Naive thymus-derived CD4-positive, alpha-beta T cell (primary cell): ENCODE measurements around the gene PCMT1. TPM values are rescaled to one million over a fixed set of nuclear protein-coding genes. Genes with fewer than 3 reads are reported as not detected.
"Not testable (repeated sequence)": the region's sequence is repeated elsewhere in the genome, so short reads cannot be mapped to it uniquely, and the experiment has no call there.

Experiments used
- ATAC-seq: fragments of 150-1000 bp; cut with Tn5 transposase; 2 replicates; pipeline ENCODE4 v1.10.0; 2021; ENCODE audit warnings: mild to moderate bottlenecking, moderate library complexity
- CTCF ChIA-PET: fragments of 350-600 bp; sonication (Branson Sonifier 250); formaldehyde crosslinking; loops from one replicate; lab custom pipeline; 2021; ENCODE audit warnings: antibody characterized with exemption; lab: Charles Lee
- POLR2A ChIA-PET: fragments of 350-600 bp; sonication (Branson Sonifier 250); formaldehyde crosslinking; loops from one replicate; lab custom pipeline; 2021; ENCODE audit warnings: antibody characterized with exemption, inconsistent platforms; lab: Charles Lee
- DNase-seq, 9 donors: peaks; one replicate each; pipeline versions ENCODE4 v3.0.0 to v3.0.0-alpha.2; 2020 to 2022; ENCODE audit warnings: mixed read lengths in 1 of 9
- H3K27ac ChIP-seq: one replicate; pipeline ENCODE4 v1.7.0; 2013; ENCODE audit warnings: mild to moderate bottlenecking, low read depth, low read length, moderate library complexity
- H3K27me3 ChIP-seq, 2 donors: one replicate each; pipeline ENCODE4 v1.7.0; 2013; ENCODE audit warnings: low read length in 2 of 2, mild to moderate bottlenecking in 2 of 2, moderate library complexity in 2 of 2; ENCODE audit not compliant: control insufficient read depth in 2 of 2, insufficient read depth in 2 of 2
- H3K36me3 ChIP-seq, 3 experiments: 1 replicate in 2 of 3; 2 replicates in 1 of 3; pipeline ENCODE4 v1.7.0; 2013; ENCODE audit warnings: low read length in 3 of 3, mild to moderate bottlenecking in 3 of 3, moderate library complexity in 1 of 3; ENCODE audit not compliant: insufficient read depth in 3 of 3, control insufficient read depth in 2 of 3
- H3K4me1 ChIP-seq, 2 donors: one replicate each; pipeline ENCODE4 v1.7.0; 2013; ENCODE audit warnings: low read length in 2 of 2, mild to moderate bottlenecking in 2 of 2, moderate library complexity in 1 of 2; ENCODE audit not compliant: control insufficient read depth in 2 of 2, insufficient read depth in 2 of 2
- H3K4me3 ChIP-seq: 2 replicates; pipeline ENCODE4 v1.7.0; 2013; ENCODE audit warnings: mild to moderate bottlenecking, low read length
- H3K9me3 ChIP-seq, 3 experiments: 1 replicate in 2 of 3; 2 replicates in 1 of 3; pipeline ENCODE4 v1.7.0; 2013; ENCODE audit warnings: low read length in 3 of 3; ENCODE audit not compliant: control insufficient read depth in 2 of 3
- H3K27ac Mint-ChIP-seq, 9 donors: one replicate each; pipeline ENCODE4 v1.8.0; 2020 to 2022; ENCODE audit warnings: mixed read lengths in 9 of 9, mild to moderate bottlenecking in 8 of 9, moderate library complexity in 5 of 9, inconsistent platforms in 2 of 9
- H3K27me3 Mint-ChIP-seq, 5 donors: one replicate each; pipeline ENCODE4 v1.8.0; 2021 to 2022; ENCODE audit warnings: mixed read lengths in 5 of 5, mild to moderate bottlenecking in 1 of 5
- H3K36me3 Mint-ChIP-seq, 5 donors: one replicate each; pipeline ENCODE4 v1.8.0; 2020 to 2022; ENCODE audit warnings: mixed read lengths in 5 of 5, mild to moderate bottlenecking in 3 of 5, inconsistent platforms in 1 of 5
- H3K4me1 Mint-ChIP-seq, 7 donors: one replicate each; pipeline ENCODE4 v1.8.0; 2020 to 2022; ENCODE audit warnings: mixed read lengths in 7 of 7, mild to moderate bottlenecking in 3 of 7, inconsistent platforms in 1 of 7
- H3K4me3 Mint-ChIP-seq, 10 donors: one replicate each; pipeline ENCODE4 v1.8.0; 2020 to 2022; ENCODE audit warnings: mild to moderate bottlenecking in 10 of 10, mixed read lengths in 10 of 10, moderate library complexity in 6 of 10, inconsistent platforms in 2 of 10
- H3K9me3 Mint-ChIP-seq, 11 donors: one replicate each; pipeline ENCODE4 v1.8.0; 2020 to 2022; ENCODE audit warnings: mixed read lengths in 11 of 11, mild to moderate bottlenecking in 4 of 11, inconsistent platforms in 1 of 11, moderate library complexity in 1 of 11
- intact Hi-C, 2 donors: fragments of 100-400 bp; cut with micrococcal nuclease; formaldehyde crosslinking; loops; one replicate each; pipeline ENCODE4 v1.15.1; 2023
- polyA plus RNA-seq, 2 donors: library from polyadenylated mRNA; unstranded; fragments of 300-500 nt; fragmentation: Illumina TruSeq; gene quantifications; one replicate each; pipeline ENCODE4 v1.2.3, GENCODE V29; 2021
- total RNA-seq, 6 experiments: library from RNA in 5 of 6; stranded (reverse) in 5 of 6; gene quantifications; 1 replicate in 5 of 6; 2 replicates in 1 of 6; pipeline ENCODE4 v1.2.3 and lab custom pipeline; 2021 to 2026

PCMT1 gene
- total and polyA plus RNA-seq, 7 experiments from 2014 or later, result 26.6 to 135 (median 51.9) TPM

GRCh38 chr6:149751920-149752319 is 2.4 kb downstream of the PCMT1 start:
- H3K27me3 ChIP-seq, H3K4me3 ChIP-seq, DNase-seq, H3K36me3 Mint-ChIP-seq, ATAC-seq, intact Hi-C loops, CTCF ChIA-PET, H3K36me3 ChIP-seq, H3K27me3 Mint-ChIP-seq, H3K27ac Mint-ChIP-seq, H3K9me3 ChIP-seq, H3K9me3 Mint-ChIP-seq, H3K27ac ChIP-seq, POLR2A ChIA-PET: not testable (repeated sequence)
- Mint-ChIP-seq H3K4me1 (peaks cover 13 to 43% (median 34%) of the 10 kb centered on the region in 7 donors), H3K4me3 (peak overlapping the region in 5 of 10 donors; percentile 18 to 44 (median 38))
- H3K4me1 ChIP-seq, result peaks cover 10 to 17% of the 10 kb centered on the region in 2 donors

GRCh38 chr6:149752600-149753373 is 3.2 kb downstream of the PCMT1 start:
- H3K4me1 ChIP-seq, result peaks cover 9 to 17% of the 10 kb centered on the region in 2 donors

GRCh38 chr6:149753374-149753637 is 3.8 kb downstream of the PCMT1 start:
- POLR2A ChIA-PET, result interaction anchor here (0.6 to 1.6 kb wide), 2 partner anchors 16 to 35 kb away, joined by 3 to 4 read pairs; partner anchors contain the start of gene LATS1
- CTCF ChIA-PET, result interaction anchor here (0.6 kb wide), 1 partner anchor 112 kb away, joined by 3 read pairs; no protein-coding TSS in a partner anchor

More at GRCh38 chr6:149752600-149753373, 3.2 kb downstream of the PCMT1 start:
- H3K4me1 Mint-ChIP-seq, result peaks cover 12 to 41% (median 29%) of the 10 kb centered on the region in 7 donors
- ChIA-PET CTCF (interaction anchor here (0.6 kb wide), 2 partner anchors 28 to 113 kb away, joined by 3 to 5 read pairs; no protein-coding TSS in a partner anchor), POLR2A (interaction anchor here (1.6 kb wide), 1 partner anchor 34 kb away, joined by 4 read pairs; the partner anchor contains the start of gene LATS1)
- Histone ChIP-seq H3K27me3 (no peaks in the 10 kb centered on the region), H3K36me3 (peaks cover 0 to 4% (median 0%) of the 10 kb centered on the region in 3 experiments), H3K27ac (no peak overlapping the region), H3K9me3 (no peaks in the 10 kb centered on the region), H3K4me3 (no peak overlapping the region)
- H3K4me3 Mint-ChIP-seq, result peak overlapping the region in 1 of 10 donors; percentile 20
- DNase-seq (no peak), ATAC-seq (no peak)
- H3K27me3 Mint-ChIP-seq, result no peaks in the 10 kb centered on the region
- intact Hi-C loops, result no loop called here
- no peaks in the 10 kb centered on the region for H3K9me3 Mint-ChIP-seq
- H3K36me3 Mint-ChIP-seq, result peaks cover 0 to 7% (median 0%) of the 10 kb centered on the region in 5 donors
- H3K27ac Mint-ChIP-seq, result no peak overlapping the region

GRCh38 chr6:149754548-149754947 is 5.0 kb downstream of the PCMT1 start:
- Histone ChIP-seq H3K36me3 (peaks cover 0 to 4% (median 0%) of the 10 kb centered on the region in 3 experiments), H3K27ac (no peak overlapping the region), H3K4me1 (peaks cover 9 to 14% of the 10 kb centered on the region in 2 donors), H3K9me3 (no peaks in the 10 kb centered on the region), H3K4me3 (no peak overlapping the region), H3K27me3 (no peaks in the 10 kb centered on the region)
- DNase-seq, result no peak
- H3K4me1 Mint-ChIP-seq, result peaks cover 12 to 38% (median 29%) of the 10 kb centered on the region in 7 donors
- no peak for ATAC-seq
- ChIA-PET CTCF (no interaction called here), POLR2A (interaction anchor here (0.6 kb wide), 1 partner anchor 9 kb away, joined by 3 read pairs; no protein-coding TSS in a partner anchor)
- intact Hi-C loops, result no loop called here
- H3K9me3 Mint-ChIP-seq, result no peaks in the 10 kb centered on the region
- H3K4me3 Mint-ChIP-seq, result no peak overlapping the region
- no peaks in the 10 kb centered on the region for H3K27me3 Mint-ChIP-seq
- peaks cover 0 to 7% (median 0%) of the 10 kb centered on the region in 5 donors for H3K36me3 Mint-ChIP-seq
- H3K27ac Mint-ChIP-seq, result no peak overlapping the region

More at GRCh38 chr6:149753374-149753637, 3.8 kb downstream of the PCMT1 start:
- H3K36me3 ChIP-seq, H3K9me3 Mint-ChIP-seq, DNase-seq, intact Hi-C loops, H3K27ac ChIP-seq, ATAC-seq, H3K36me3 Mint-ChIP-seq, H3K4me3 ChIP-seq, H3K9me3 ChIP-seq, H3K27me3 Mint-ChIP-seq, H3K27me3 ChIP-seq, H3K27ac Mint-ChIP-seq, H3K4me3 Mint-ChIP-seq: not testable (repeated sequence)
- peaks cover 12 to 41% (median 29%) of the 10 kb centered on the region in 7 donors for H3K4me1 Mint-ChIP-seq
- peaks cover 9 to 17% of the 10 kb centered on the region in 2 donors for H3K4me1 ChIP-seq

GRCh38 chr6:149755300-149756260 is 6.0 kb downstream of the PCMT1 start:
- no peak overlapping the region for H3K27ac ChIP-seq
- ATAC-seq, result no peak
- Mint-ChIP-seq H3K27ac (peak overlapping the region in 3 of 9 donors; percentile 9 to 70 (median 44)), H3K27me3 (no peaks in the 10 kb centered on the region), H3K4me3 (no peak overlapping the region), H3K4me1 (peaks cover 17 to 41% (median 32%) of the 10 kb centered on the region in 7 donors), H3K9me3 (no peaks in the 10 kb centered on the region), H3K36me3 (peaks cover 0 to 13% (median 8%) of the 10 kb centered on the region in 5 donors)
- POLR2A ChIA-PET, result interaction anchor here (0.6 to 0.8 kb wide), 2 partner anchors 9 to 10 kb away, joined by 3 to 4 read pairs; no protein-coding TSS in a partner anchor
- peaks cover 5 to 10% of the 10 kb centered on the region in 2 donors for H3K4me1 ChIP-seq
- H3K4me3 ChIP-seq, result no peak overlapping the region
- CTCF ChIA-PET, result no interaction called here
- no peaks in the 10 kb centered on the region for H3K27me3 ChIP-seq
- H3K36me3 ChIP-seq, result peaks cover 0 to 5% (median 0%) of the 10 kb centered on the region in 3 experiments
- no peaks in the 10 kb centered on the region for H3K9me3 ChIP-seq
- intact Hi-C loops, result no loop called here
- DNase-seq, result no peak

- POLR2A ChIA-PET, result no interaction called here
- Mint-ChIP-seq H3K4me1 (peaks cover 18 to 43% (median 29%) of the 10 kb centered on the region in 7 donors), H3K27ac (no peak overlapping the region), H3K4me3 (no peak overlapping the region), H3K36me3 (peaks cover 0 to 15% (median 8%) of the 10 kb centered on the region in 5 donors), H3K27me3 (no peaks in the 10 kb centered on the region), H3K9me3 (no peaks in the 10 kb centered on the region)
- ATAC-seq (no peak), DNase-seq (no peak)
- Histone ChIP-seq H3K4me1 (peaks cover 0 to 6% of the 10 kb centered on the region in 2 donors), H3K27ac (no peak overlapping the region), H3K27me3 (no peaks in the 10 kb centered on the region), H3K36me3 (peaks cover 0 to 9% (median 0%) of the 10 kb centered on the region in 3 experiments), H3K9me3 (no peaks in the 10 kb centered on the region), H3K4me3 (no peak overlapping the region)
- CTCF ChIA-PET, result interaction anchor here (0.6 kb wide), 1 partner anchor 12 kb away, joined by 3 read pairs; no protein-coding TSS in a partner anchor
- intact Hi-C loops, result no loop called here
Observed at GRCh38 chr6:149756261-149756636, 6.7 kb downstream of the PCMT1 start.
